ENCODE measurements around the gene SPARCL1.

- TF ChIP-seq CTCF (optimal IDR thresholded peaks at IDR 0.05 in 1 of 3, IDR thresholded peaks at IDR 0.05 in 1 of 3, conservative IDR thresholded peaks at IDR 0.05 in 1 of 3; ENCODE audit: extremely low read depth in 1 of 3, insufficient read depth in 2 of 3, low read length in 3 of 3) = no peak
- TF ChIP-seq EZH2 (IDR thresholded peaks at IDR 0.05; ENCODE audit: low read length) = no peak
These were observed 83.2 kb downstream of the SPARCL1 start for GRCh38 chr4:87445964-87446363.
